Trophoblast cell (in vitro differentiated cells and primary cell): ENCODE results near the gene NCK2.
A peak's percentile ranks its signal among the peaks of the same experiment; 100 is the strongest.

Experiments used
- DNase-seq, 2 donors: peaks; one replicate each; pipeline ENCODE4 v3.0.0-alpha.2; 2016
- H2AFZ ChIP-seq: 2 replicates; pipeline ENCODE4 v1.6.1; 2013; ENCODE audit warnings: low read length, moderate library complexity, mild to moderate bottlenecking; ENCODE audit not compliant: insufficient read depth, poor library complexity
- H2AK5ac ChIP-seq: 2 replicates; pipeline ENCODE4 v1.6.1; 2013; ENCODE audit warnings: mild to moderate bottlenecking, low read length
- H2BK120ac ChIP-seq: 2 replicates; pipeline ENCODE4 v1.6.1; 2013; ENCODE audit warnings: low read length, mild to moderate bottlenecking, moderate library complexity; ENCODE audit not compliant: insufficient read depth, poor library complexity
- H2BK12ac ChIP-seq: 2 replicates; pipeline ENCODE4 v1.6.1; 2013; ENCODE audit warnings: mild to moderate bottlenecking, low read length, moderate library complexity
- H2BK5ac ChIP-seq: 2 replicates; pipeline ENCODE4 v1.6.1; 2013; ENCODE audit warnings: low read length, low read depth, moderate library complexity, mild to moderate bottlenecking; ENCODE audit not compliant: poor library complexity
- H3K14ac ChIP-seq: 2 replicates; pipeline ENCODE4 v1.6.1; 2013; ENCODE audit warnings: mild to moderate bottlenecking, low read length
- H3K18ac ChIP-seq: 2 replicates; pipeline ENCODE4 v1.6.1; 2013; ENCODE audit warnings: mild to moderate bottlenecking, low read length
- H3K23ac ChIP-seq: 2 replicates; pipeline ENCODE4 v1.6.1; 2013; ENCODE audit warnings: low read length
- H3K27ac ChIP-seq: 2 replicates; pipeline ENCODE4 v1.5.1; 2013; ENCODE audit warnings: low read depth, mild to moderate bottlenecking, inconsistent platforms, low read length, moderate library complexity
- H3K27me3 ChIP-seq: 2 replicates; pipeline ENCODE4 v1.6.1; 2013; ENCODE audit warnings: inconsistent platforms, mild to moderate bottlenecking, low read length, moderate library complexity; ENCODE audit not compliant: insufficient read depth
- H3K36me3 ChIP-seq, 2 experiments: 1 replicate in 1 of 2; 2 replicates in 1 of 2; pipeline ENCODE4 v1.6.1; 2013; ENCODE audit warnings: low read length in 2 of 2, mild to moderate bottlenecking in 2 of 2, moderate library complexity in 1 of 2; ENCODE audit not compliant: insufficient read depth in 2 of 2, control insufficient read depth in 1 of 2
- H3K4ac ChIP-seq: 2 replicates; pipeline ENCODE4 v1.6.1; 2013; ENCODE audit warnings: low read depth, mild to moderate bottlenecking, low read length, moderate library complexity
- H3K4me1 ChIP-seq, 2 experiments: 1 replicate in 1 of 2; 2 replicates in 1 of 2; pipeline ENCODE4 v1.6.1; 2013; ENCODE audit warnings: low read length in 2 of 2, mild to moderate bottlenecking in 2 of 2, moderate library complexity in 1 of 2; ENCODE audit not compliant: insufficient read depth in 2 of 2, control insufficient read depth in 1 of 2
- H3K4me2 ChIP-seq: 2 replicates; pipeline ENCODE4 v1.6.1; 2013; ENCODE audit warnings: inconsistent platforms, mild to moderate bottlenecking, low read length, moderate library complexity
- H3K4me3 ChIP-seq: 2 replicates; pipeline ENCODE4 v1.5.1; 2013; ENCODE audit warnings: mild to moderate bottlenecking, low read depth, low read length, inconsistent platforms
- H3K79me1 ChIP-seq: one replicate; pipeline ENCODE4 v1.6.1; 2013; ENCODE audit warnings: low read length
- H3K79me2 ChIP-seq: 2 replicates; pipeline ENCODE4 v1.6.1; 2013; ENCODE audit warnings: low read length, mild to moderate bottlenecking; ENCODE audit not compliant: control insufficient read depth, insufficient read depth, poor library complexity
- H3K9ac ChIP-seq: 2 replicates; pipeline ENCODE4 v1.6.1; 2013; ENCODE audit warnings: mild to moderate bottlenecking, low read length
- H3K9me3 ChIP-seq: 2 replicates; pipeline ENCODE4 v1.6.1; 2013; ENCODE audit warnings: low read depth, mild to moderate bottlenecking, control low read depth, inconsistent platforms, low read length; ENCODE audit not compliant: insufficient read depth
- H4K12ac ChIP-seq: 2 replicates; pipeline ENCODE4 v1.6.1; 2013; ENCODE audit warnings: low read depth, mild to moderate bottlenecking, low read length, moderate library complexity
- H4K8ac ChIP-seq: 2 replicates; pipeline ENCODE4 v1.6.1; 2013; ENCODE audit warnings: low read depth, mild to moderate bottlenecking, low read length, moderate library complexity
- H4K91ac ChIP-seq: one replicate; pipeline ENCODE4 v1.6.1; 2013; ENCODE audit warnings: low read depth, mild to moderate bottlenecking, low read length, moderate library complexity
- WGBS: extraction: QIAGEN DNeasy Blood & Tissue Kit; methylation state at CpG from one replicate; pipeline ENCODE4 v1.1.7; 2013; ENCODE audit warnings: missing lambda C conversion rate; ENCODE audit not compliant: insufficient read length, insufficient coverage; ENCODE audit errors: extremely low coverage; 5-methylcytosine and 5-hydroxymethylcytosine counted together

The NCK2 gene

GRCh38 chr2:105792561-105792960 lies 47.8 kb downstream of the NCK2 start:
- no peak for DNase-seq
- WGBS = no CpG with 5 or more reads among the region's 7 CpGs

GRCh38 chr2:105793196-105793975 lies 48.7 kb downstream of the NCK2 start:
- no CpG with 5 or more reads among the region's 6 CpGs for WGBS

More at GRCh38 chr2:105792561-105792960, 47.8 kb downstream of the NCK2 start:
- H4K91ac ChIP-seq = no peak overlapping the region
- no peak overlapping the region for H2BK5ac ChIP-seq
- no peaks in the 10 kb centered on the region for H3K9me3 ChIP-seq
- no peak overlapping the region for H3K9ac ChIP-seq
- H3K4me1 ChIP-seq = peaks cover 4 to 7% of the 10 kb centered on the region in 2 experiments
- H2AFZ ChIP-seq = no peak overlapping the region
- H3K27ac ChIP-seq = no peak overlapping the region
- H3K4ac ChIP-seq = peak overlapping the region; percentile 53
- H2AK5ac ChIP-seq = no peak overlapping the region
- no peaks in the 10 kb centered on the region for H3K79me1 ChIP-seq
- H2BK120ac ChIP-seq = no peak overlapping the region
- H4K8ac ChIP-seq = no peak overlapping the region
- H3K14ac ChIP-seq = no peak overlapping the region
- peaks cover 0 to 2% of the 10 kb centered on the region in 2 experiments for H3K36me3 ChIP-seq
- no peak overlapping the region for H3K23ac ChIP-seq
- no peak overlapping the region for H3K4me3 ChIP-seq
- H3K18ac ChIP-seq = no peak overlapping the region
- peaks cover 8% of the 10 kb centered on the region for H3K79me2 ChIP-seq
- no peak overlapping the region for H2BK12ac ChIP-seq
- H3K27me3 ChIP-seq = no peaks in the 10 kb centered on the region
- H3K4me2 ChIP-seq = no peak overlapping the region
- H4K12ac ChIP-seq = no peak overlapping the region

GRCh38 chr2:105794926-105795574 lies 50.3 kb downstream of the NCK2 start:
- Histone ChIP-seq H2BK5ac (no peak overlapping the region), H3K14ac (no peak overlapping the region), H3K79me2 (peaks cover 10% of the 10 kb centered on the region), H2AK5ac (no peak overlapping the region), H3K4me1 (peaks cover 4 to 9% of the 10 kb centered on the region in 2 experiments), H3K9ac (no peak overlapping the region), H4K12ac (no peak overlapping the region), H2BK12ac (no peak overlapping the region), H3K18ac (no peak overlapping the region), H3K27me3 (no peaks in the 10 kb centered on the region), H3K4me2 (no peak overlapping the region), H3K36me3 (peaks cover 0 to 2% of the 10 kb centered on the region in 2 experiments), H3K23ac (no peak overlapping the region), H3K79me1 (no peaks in the 10 kb centered on the region), H3K27ac (no peak overlapping the region), H4K91ac (no peak overlapping the region), H3K4me3 (no peak overlapping the region), H3K9me3 (no peaks in the 10 kb centered on the region), H3K4ac (no peak overlapping the region), H2AFZ (no peak overlapping the region), H2BK120ac (no peak overlapping the region), H4K8ac (no peak overlapping the region)
- DNase-seq = no peak
- no CpG with 5 or more reads among the region's 3 CpGs for WGBS

More at GRCh38 chr2:105793196-105793975, 48.7 kb downstream of the NCK2 start:
- H2AFZ ChIP-seq = no peak overlapping the region
- H3K27me3 ChIP-seq = no peaks in the 10 kb centered on the region
- peak overlapping the region; percentile 10 for H3K4ac ChIP-seq
- peaks cover 4 to 7% of the 10 kb centered on the region in 2 experiments for H3K4me1 ChIP-seq
- no peak overlapping the region for H2BK120ac ChIP-seq
- H3K27ac ChIP-seq = no peak overlapping the region
- no peak overlapping the region for H4K8ac ChIP-seq
- H3K36me3 ChIP-seq = peaks cover 0 to 2% of the 10 kb centered on the region in 2 experiments
- H3K18ac ChIP-seq = no peak overlapping the region
- H3K23ac ChIP-seq = no peak overlapping the region
- no peak overlapping the region for H3K14ac ChIP-seq
- H3K79me1 ChIP-seq = no peaks in the 10 kb centered on the region
- peaks cover 8% of the 10 kb centered on the region for H3K79me2 ChIP-seq
- no peak overlapping the region for H2BK12ac ChIP-seq
- H3K9me3 ChIP-seq = no peaks in the 10 kb centered on the region
- H4K12ac ChIP-seq = no peak overlapping the region
- no peak overlapping the region for H3K9ac ChIP-seq
- no peak overlapping the region for H2BK5ac ChIP-seq
- no peak overlapping the region for H4K91ac ChIP-seq
- H3K4me3 ChIP-seq = no peak overlapping the region
- no peak for DNase-seq
- H3K4me2 ChIP-seq = no peak overlapping the region
- no peak overlapping the region for H2AK5ac ChIP-seq

- no peak overlapping the region for H2AK5ac ChIP-seq
- no peak overlapping the region for H2AFZ ChIP-seq
- H4K8ac ChIP-seq = no peak overlapping the region
- H3K4me2 ChIP-seq = peak overlapping the region; percentile 31
- H3K27ac ChIP-seq = no peak overlapping the region
- no peak overlapping the region for H3K9ac ChIP-seq
- DNase-seq = no peak
- no peaks in the 10 kb centered on the region for H3K27me3 ChIP-seq
- no peak overlapping the region for H3K23ac ChIP-seq
- no peak overlapping the region for H4K91ac ChIP-seq
- H3K79me1 ChIP-seq = no peaks in the 10 kb centered on the region
- peaks cover 4 to 10% of the 10 kb centered on the region in 2 experiments for H3K4me1 ChIP-seq
- H3K9me3 ChIP-seq = no peaks in the 10 kb centered on the region
- no peak overlapping the region for H3K18ac ChIP-seq
- H2BK12ac ChIP-seq = no peak overlapping the region
- H3K14ac ChIP-seq = no peak overlapping the region
- peaks cover 0 to 2% of the 10 kb centered on the region in 2 experiments for H3K36me3 ChIP-seq
- 100% methylated on average over 3 of the region's 9 CpGs for WGBS
- no peak overlapping the region for H4K12ac ChIP-seq
- H3K4me3 ChIP-seq = no peak overlapping the region
- H2BK5ac ChIP-seq = no peak overlapping the region
- H3K4ac ChIP-seq = no peak overlapping the region
- H2BK120ac ChIP-seq = no peak overlapping the region
- H3K79me2 ChIP-seq = peaks cover 5% of the 10 kb centered on the region
Measured at GRCh38 chr2:105795575-105795934, 50.8 kb downstream of the NCK2 start.
